Measurements from ENCODE around the gene KRTAP10-3.
"Not testable (repeated sequence)": the region's sequence is repeated elsewhere in the genome, so short reads cannot be mapped to it uniquely, and the experiment has no call there.

Gene KRTAP10-3

DNA sequence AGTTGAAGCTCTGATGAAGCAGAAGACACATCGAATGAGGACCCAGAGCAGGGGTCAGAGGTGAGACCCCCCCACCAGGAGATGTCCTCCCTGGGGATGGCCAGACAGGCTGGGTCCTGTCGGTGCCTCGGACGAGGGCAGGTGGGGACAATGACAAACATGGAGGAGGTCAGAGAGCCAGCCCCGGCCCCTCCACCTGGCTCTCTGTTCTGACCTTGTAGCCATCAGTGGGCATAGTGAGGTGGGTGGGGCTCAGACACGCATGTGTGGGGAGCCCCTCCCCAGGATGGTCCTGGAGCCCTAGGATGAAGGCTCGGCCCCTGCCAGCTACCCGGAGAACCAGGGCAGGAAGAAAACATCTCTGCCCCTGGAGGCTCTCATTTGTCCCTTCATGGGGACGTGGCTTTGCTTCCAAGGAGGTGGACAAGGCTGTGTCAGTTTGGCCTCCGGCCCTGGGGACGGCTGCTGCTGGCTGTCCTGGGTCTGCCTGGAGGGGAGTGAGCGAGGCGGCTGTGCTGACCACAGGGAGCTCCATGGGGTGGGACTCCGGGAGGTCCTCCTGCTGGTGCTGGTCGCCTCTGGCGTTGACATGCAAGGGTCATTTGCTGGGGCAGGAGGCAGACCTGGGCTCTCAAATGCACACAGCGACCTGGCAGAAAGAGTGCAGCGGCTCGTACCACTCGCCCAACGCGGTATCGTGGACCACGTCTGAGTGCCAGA lies 31.2 kb upstream of the KRTAP10-3 start:
- DNase-seq = no peak

DNA sequence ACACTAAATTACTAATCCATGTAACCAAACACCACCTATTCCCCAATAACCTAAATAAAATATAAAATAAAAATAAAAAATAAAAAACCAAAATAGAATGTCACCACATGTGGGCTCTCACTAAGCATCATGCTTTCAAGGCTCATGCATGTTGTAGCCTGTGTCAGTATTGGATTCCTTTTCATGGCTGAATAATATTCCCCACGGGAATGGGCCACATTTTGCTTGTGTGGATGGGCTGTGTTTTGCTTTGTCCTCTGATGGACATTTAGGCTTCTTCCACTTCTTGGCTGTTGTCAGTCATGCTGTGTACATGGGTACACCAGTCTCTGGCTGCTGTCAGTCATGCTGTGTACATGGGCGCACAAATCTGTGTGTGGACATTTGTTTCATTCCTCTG lies 30.5 kb upstream of the KRTAP10-3 start:
- DNase-seq = no peak

DNA sequence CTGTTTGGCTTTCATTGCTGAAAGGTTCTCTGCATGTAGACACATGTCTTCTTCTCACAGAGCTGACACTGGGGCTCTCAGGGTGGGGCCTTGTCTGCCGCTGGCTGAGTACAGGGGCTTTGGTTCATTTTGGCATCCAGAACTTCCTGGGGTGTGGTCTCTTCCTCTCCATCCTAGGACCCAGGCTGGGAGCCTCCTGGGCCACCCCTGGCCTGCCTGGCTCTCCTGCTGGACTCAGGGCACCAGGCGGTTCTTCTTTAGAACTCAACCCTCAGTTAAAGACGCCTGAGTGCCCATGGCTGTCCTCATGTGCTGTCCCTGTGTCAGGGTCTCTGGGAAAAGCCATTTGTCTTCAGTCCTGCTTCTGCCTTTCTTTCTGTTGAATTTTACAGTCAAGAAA lies 27.3 kb upstream of the KRTAP10-3 start:
- no peak for DNase-seq

DNA sequence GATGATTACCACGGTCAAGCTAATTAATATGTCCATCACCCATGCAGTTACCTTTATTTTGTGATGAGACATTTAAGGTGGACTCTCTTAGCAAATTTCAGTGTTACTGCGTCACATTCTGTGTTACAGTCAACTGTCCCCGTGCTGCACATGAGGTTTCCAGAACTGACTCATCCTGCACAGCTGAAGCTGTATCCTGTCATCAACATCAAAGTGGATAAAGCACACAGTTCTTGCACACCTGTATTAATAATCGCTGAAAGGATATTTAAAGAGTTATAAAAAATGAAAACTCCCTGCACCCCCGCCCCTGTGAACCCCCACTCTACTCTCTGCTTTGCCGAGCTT lies 25.2 kb upstream of the KRTAP10-3 start:
- no peak for DNase-seq

DNA sequence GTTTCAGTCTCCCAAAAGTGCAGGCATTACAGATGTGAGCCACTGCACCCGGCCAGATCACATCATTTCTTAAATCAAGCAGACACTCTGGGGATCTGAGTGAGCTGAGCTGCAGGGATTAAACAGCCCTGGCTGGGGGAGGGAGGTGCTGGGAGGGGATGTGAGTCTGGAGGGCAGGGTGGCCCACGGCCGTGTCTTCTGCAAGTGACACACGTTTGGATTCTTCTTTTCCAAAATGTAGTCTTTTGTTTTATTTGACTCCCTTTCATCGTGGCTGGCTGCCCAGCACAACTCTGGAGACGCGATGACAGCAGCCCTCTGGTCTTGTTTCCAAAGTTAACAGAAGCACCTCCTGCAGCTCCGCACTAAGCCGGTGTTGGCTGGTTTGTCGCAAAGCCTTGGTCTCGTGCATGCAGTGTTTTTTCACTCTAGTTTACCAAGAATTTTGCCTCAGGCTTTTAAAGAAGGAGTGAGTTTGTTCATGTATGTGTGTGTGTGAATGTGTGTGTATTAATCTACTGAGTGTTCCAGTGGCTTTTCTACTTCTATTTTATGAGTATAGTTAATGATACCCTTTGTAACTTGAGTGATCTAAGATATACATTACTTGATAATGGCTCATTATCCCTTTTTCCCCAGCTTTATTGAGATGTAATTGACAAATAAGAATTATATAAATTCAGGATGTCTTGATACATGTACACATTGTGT lies 24.6 kb upstream of the KRTAP10-3 start:
- DNase-seq = no peak

DNA sequence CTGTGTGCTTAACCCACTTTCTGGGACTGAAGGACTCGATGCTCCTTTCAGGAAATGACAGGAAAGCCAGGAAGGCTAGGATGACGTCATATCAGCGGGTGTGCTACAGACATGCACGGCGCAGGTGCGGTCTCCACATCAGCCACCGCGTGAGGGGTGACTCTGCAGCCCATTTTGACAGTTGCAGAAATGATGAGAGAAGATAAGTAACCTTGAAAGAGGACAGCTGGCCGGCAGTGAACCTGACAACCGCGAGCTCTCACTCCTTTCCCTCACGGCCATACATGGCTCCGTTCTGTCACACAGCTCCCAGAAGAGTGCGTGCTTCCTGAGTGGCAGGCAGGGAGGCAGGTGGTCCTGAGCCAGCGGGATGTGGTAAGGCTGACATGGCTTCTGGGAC lies 23.5 kb upstream of the KRTAP10-3 start:
- no peak for DNase-seq

DNA sequence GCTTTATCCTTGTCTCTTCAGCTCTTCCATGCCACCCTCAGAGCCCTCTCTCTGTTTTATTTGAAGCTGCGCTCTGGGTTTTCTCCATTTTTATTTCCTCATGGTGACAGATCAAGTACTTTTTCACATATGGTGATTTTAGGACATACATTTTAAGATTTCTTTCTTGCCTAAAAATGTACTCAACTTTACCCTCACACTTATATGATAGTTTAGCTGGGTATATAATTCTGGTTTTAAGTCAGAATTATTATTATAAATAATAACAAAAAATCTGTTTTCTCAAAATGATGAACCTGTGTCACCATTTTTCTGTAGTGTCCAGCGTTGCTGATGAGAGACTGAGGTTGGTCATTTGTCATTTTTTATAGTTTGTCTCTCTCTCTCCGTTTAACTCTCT lies 22.6 kb upstream of the KRTAP10-3 start:
- DNase-seq = no peak

DNA sequence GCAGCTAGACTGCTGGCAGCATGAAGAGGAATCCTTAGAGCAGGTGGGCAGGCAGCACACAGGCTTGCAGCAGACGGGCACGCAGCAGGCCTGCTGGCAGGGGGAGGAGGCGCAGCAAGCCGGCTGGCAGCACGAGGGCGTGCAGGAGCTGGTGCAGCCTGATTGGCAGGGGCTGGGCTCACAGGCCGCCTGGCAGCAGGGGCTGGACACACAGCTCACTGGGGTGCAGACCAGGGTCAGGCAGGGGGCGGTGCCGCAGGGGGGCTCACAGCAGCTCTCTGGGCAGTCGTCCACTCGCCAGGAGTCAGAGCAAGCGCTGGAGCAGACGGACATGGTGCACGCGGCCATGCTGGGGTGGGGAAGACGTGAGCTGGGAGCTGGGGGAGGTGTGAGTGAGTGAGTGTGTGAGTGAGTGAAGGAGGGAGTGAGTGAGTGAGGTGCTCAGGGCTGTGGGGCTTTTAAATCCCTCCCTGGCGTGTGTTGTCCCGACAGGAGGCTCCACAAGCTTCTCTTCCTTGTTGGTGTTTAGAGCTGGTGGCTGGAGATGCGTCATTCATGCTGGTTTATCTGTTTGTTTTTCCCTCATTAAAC lies 21.7 kb upstream of the KRTAP10-3 start, which contains the start of gene KRTAP10-5:
TSS of gene KRTAP10-5 (minus strand) at position 374 of the 591 bp plus-strand sequence. CDS start at position 348, 26 bp downstream.
- not testable (repeated sequence) for DNase-seq

DNA sequence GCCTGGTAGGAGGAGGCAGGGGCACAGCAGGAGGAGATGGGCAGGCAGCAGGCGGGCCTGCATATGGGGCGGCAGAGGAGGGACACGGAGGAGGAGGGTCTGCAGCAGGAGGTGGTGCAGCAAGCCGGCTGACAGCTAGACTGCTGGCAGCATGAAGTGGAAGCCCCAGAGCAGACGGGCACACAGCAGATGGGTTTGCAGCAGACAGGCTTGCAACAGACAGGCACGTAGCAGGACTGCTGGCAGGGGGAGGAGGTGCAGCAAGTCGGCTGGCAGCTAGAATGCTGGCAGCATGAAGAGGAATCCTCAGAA lies 21.2 kb upstream of the KRTAP10-3 start:
- peak; percentile 85 for DNase-seq

DNA sequence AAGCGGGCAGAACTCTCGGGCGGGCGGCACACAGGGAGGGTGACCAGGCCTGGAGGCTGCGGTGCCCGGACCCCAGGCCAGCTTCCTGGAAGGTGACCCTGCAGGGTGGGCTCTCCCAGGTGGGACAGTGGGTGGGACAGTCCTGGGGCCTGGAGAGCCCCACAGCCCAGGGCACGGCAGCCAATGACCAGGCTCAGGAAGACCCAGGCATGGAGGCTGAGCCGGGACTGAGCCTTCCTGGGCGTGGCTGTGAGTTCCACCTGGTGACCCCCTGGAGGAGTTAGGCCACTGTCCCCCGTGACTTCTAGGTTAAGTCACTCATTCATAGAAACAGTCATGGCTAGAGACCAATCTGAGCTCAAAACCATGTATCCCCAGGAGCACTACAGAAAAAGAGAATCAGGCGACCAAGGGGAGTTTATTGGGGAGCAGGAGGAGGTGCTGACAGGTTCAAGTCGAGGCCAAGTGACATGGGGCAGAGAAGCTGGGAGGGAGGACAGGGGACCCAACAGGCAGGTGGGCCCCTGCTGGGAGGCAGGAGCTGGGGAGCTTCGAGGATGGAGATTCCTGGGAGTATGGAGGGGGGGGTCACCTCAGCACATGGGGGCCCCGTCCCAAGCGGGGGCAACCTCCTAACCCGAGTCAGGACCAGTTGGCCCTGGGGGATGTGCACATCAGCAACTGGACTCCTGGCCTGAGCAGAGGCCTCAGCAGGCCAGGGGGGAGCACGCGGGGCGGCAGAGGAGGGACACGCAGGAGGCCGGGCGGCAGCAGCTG lies 20.6 kb upstream of the KRTAP10-3 start:
- no peak for DNase-seq

DNA sequence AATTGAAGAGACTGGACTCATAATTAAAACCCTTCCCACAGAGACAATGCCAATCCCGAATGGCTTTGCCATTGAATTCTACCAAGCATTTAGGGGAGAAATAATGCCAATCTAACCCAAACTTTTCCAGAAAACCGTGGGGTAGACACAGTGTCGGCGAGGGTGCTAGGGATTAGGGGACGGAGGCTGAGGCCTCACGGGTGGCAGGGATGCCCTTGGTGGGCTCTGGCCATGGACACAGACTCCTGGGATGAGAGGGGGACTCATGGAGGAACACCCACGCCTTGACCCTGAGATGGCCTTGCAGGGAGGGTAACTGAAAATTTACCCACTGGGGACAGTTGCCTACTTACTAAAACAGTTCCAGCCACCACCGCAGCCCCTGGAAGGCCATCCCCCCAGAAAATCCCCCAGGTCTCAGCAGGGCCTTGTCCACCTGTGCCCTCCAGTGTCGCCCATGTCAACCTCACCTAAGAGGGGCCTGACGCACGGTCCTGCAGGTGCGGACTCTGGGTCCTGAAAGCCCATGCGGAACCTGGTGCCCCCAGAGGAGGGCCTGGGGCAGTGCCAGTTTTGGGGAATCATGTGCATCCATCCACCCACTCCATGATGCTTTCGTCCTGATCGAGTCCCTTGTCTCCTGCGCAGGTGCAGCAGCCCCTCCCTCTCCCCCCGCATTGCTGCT lies 19.9 kb upstream of the KRTAP10-3 start:
- no peak for DNase-seq

DNA sequence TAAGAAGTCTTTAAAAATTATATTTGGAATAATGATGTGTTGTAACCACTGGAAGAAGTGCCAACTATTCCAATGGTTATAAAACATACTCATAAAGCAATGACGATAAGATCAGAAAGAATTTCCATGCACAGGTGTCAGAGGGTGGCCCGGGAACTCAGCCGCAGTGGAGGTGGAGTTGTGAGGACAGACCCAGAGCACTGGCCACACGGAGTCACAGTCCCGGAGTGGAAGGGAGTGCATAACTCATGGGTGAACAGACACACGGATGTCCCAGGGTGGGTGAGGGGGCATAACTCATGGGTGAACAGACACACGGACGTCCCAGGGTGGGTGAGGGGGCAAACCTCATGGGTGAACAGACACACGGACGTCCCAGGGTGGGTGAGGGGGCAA lies 17.4 kb upstream of the KRTAP10-3 start:
- no peak for DNase-seq

DNA sequence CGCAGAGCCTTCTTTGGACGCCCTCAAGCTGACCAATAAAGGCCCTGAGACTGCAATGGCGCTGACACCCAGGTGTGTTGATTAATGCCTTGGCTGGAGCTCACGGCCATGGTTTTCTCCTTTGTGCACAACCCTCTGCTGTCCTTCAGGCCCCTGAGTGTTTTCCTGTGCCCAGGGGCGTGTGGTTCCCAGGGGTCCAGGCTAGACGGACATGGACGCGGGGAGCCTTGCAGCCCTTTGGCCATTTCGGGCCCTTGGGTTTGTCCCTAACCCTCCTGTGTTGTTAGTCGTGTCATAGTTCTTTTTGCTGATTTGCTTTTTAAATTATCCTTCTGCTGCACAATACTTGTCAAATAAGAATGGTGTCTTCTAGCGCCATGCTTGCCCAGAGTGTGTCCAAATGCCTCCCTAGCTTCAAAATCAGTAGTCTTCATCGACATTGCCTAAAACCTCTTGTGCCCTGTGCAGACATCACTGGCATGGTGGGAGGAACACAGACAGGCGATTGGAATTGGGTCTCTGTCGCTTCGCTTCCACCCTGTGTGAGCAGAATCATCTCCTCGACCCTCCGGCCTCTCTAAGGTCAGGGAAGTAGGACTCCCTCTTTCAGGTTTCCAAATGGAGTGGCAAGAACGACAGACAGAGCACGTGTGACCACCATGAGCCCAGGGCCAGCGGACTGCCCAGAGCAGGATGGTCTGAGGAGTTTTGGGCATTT lies 16.9 kb upstream of the KRTAP10-3 start:
- DNase-seq = no peak

DNA sequence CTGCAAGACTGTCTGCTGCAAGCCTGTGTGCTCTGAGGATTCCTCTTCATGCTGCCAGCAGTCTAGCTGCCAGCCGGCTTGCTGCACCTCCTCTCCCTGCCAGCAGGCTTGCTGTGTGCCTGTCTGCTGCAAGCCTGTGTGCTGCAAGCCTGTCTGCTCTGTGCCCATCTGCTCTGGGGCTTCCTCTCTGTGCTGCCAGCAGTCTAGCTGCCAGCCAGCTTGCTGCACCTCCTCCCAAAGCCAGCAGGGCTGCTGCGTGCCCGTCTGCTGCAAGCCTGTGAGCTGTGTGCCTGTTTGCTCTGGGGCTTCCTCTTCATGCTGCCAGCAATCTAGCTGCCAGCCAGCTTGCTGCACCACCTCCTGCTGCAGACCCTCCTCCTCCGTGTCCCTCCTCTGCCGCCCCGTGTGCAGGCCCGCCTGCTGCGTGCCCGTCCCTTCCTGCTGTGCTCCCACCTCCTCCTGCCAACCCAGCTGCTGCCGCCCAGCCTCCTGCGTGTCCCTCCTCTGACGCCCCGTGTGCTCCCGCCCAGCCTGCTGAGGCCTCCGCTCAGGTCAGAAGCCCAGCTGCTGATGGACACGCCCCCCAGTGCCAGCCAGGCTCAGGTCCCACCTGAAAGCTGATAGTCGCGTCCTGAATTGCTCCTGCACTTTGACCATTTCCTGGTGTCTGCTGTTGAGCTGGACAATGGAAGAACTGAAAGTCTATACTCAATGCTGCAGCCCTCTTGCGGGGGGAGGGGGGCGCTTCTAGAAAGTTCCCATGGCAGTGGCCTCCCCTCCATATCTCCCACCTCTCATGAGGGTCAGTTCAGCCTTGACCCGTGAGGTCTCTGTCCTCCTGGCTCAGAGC lies 16.1 kb upstream of the KRTAP10-3 start:
- DNase-seq = no peak

DNA sequence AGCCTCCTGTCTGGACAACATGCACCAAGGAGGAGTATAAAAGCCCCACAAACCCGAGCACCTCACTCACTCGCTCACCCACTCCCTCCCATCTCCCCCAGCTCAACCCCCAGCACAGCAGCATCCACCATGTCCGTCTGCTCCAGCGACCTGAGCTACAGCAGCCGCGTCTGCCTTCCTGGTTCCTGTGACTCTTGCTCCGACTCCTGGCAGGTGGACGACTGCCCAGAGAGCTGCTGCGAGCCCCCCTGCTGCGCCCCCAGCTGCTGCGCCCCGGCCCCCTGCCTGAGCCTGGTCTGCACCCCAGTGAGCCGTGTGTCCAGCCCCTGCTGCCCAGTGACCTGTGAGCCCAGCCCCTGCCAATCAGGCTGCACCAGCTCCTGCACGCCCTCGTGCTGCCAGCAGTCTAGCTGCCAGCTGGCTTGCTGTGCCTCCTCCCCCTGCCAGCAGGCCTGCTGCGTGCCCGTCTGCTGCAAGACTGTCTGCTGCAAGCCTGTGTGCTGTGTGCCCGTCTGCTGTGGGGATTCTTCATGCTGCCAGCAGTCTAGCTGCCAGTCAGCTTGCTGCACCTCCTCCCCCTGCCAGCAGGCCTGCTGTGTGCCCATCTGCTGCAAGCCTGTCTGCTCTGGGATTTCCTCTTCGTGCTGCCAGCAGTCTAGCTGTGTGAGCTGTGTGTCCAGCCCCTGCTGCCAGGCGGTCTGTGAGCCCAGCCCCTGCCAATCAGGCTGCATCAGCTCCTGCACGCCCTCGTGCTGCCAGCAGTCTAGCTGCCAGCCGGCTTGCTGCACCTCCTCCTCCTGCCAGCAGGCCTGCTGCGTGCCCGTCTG lies 15.2 kb upstream of the KRTAP10-3 start, which contains the start of gene KRTAP10-4:
TSS of gene KRTAP10-4 (plus strand) at position 100 of the 827 bp plus-strand sequence. CDS start at position 130, 30 bp downstream.
- not testable (repeated sequence) for DNase-seq

DNA sequence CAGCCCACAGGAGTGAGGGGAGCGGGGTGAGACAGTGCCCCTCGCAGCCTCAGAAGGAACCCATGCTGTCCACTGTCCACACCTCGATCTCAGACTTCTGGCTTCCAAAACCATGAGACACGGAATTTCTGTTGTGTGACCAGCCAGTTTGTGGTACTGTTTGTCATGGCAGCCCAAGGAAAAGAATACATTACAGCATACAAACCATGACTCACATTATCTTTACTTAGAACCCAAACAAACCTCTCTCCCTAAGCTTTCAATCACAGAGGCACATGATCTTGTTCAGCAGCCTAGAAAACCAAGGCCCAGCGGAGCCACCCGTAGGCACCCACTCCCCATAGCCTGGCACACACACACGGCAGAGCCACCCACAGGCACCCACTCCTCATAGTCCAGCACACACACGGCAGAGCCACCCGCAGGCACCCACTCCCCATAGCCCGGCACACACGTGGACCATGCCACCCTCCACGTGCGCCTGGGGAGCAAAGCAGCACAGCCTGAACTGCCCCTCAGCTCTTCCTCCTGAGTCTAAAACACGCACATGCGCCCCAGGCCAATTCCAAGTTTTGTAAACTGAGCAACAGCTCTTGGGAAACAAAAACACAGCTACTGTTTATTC lies 14.5 kb upstream of the KRTAP10-3 start:
- DNase-seq = no peak

DNA sequence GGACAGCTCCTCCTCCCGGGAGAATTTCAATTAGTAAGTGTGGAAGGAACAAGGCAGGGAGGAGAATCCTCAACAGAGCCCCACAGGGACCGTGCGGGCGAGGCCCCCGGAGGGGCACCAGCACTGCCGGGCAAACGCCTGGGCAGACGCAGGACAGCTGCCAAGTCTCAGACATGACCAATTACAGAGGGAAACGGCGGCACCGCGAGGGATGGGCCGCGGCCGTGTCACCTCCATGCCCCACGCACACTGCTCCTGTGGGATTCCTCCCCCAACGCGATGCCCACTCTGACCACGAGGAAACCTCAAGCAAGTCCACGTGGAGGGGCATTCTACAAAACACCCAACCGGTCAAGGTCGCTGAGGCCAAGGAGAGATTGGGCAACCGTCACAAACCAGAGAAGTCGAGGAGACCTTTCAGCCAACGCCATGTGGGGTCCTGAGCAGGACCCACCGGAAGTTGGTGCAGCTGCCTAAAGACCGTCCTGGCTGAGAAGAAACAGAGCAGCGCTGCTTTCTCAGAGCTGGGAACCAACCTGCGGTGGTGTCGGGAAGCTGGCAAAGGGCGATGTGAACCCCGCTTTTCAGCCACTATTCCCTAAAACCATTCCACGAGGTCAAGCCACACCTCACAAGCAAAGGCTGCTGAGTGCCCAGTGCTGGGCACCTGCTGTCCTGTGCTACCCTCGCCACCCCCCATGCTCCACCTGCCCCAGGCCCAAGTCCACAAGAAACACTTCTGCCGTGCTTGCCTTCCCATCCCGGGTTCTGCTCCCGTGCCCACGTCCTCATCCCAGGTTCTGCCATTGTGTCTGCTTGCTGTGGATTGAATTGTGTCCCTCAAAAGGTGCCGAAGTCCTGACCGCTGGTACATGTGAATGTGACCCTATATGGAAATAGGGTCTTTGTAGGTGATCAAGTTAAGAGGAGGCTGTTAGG lies 13.5 kb upstream of the KRTAP10-3 start:
- DNase-seq = no peak

DNA sequence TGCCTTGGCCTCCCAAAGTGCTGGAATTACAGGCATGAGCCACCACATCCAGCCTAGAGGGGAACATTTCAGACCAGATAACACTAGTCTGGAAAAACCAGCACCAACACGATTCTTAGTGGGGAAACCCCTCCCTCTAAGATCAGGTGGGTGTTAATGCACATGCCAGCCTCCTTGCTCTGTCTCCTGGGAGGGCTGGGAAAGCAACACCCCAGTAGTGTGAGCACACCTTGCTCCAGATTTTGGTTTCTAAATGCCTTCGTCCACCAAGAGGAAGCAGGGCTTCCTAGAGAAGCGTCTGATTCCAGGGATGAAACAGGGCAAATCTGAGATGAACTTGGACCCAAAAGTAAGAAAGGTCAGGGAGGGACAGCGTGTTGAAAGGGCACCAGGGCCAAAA lies 12.7 kb upstream of the KRTAP10-3 start:
- DNase-seq = no peak

Measured in NCI-H1694 treated with DMSO at 0.1 percent for 48 hours (cell line).